Effector memory CD8-positive, alpha-beta T cell (primary cell): ENCODE measurements around the gene CPNE5.

Source experiments
- ATAC-seq: fragments of 150-1000 bp; cut with Tn5 transposase; replicated peaks from 2 replicates; pipeline ENCODE4 v1.10.0; 2021; ENCODE audit warnings: mild to moderate bottlenecking, moderate library complexity
- DNase-seq, 3 experiments: peaks; one replicate each; pipeline ENCODE4 v3.0.0; 2021
- H3K27ac Mint-ChIP-seq, 2 donors: one replicate each; pipeline ENCODE4 v1.8.0; 2022; ENCODE audit warnings: mild to moderate bottlenecking in 2 of 2, mixed read lengths in 2 of 2, moderate library complexity in 2 of 2
- H3K27me3 Mint-ChIP-seq, 2 donors: one replicate each; pipeline ENCODE4 v1.8.0; 2022; ENCODE audit warnings: mixed read lengths in 2 of 2
- H3K36me3 Mint-ChIP-seq: one replicate; pipeline ENCODE4 v1.8.0; 2022; ENCODE audit warnings: mild to moderate bottlenecking, moderate library complexity, mixed read lengths; ENCODE audit not compliant: insufficient read depth
- H3K4me1 Mint-ChIP-seq, 2 donors: one replicate each; pipeline ENCODE4 v1.8.0; 2022; ENCODE audit warnings: low read depth in 2 of 2, mixed read lengths in 2 of 2
- H3K4me3 Mint-ChIP-seq, 2 donors: one replicate each; pipeline ENCODE4 v1.8.0; 2022; ENCODE audit warnings: mild to moderate bottlenecking in 2 of 2, mixed read lengths in 2 of 2, moderate library complexity in 2 of 2
- H3K9me3 Mint-ChIP-seq, 2 donors: one replicate each; pipeline ENCODE4 v1.8.0; 2022; ENCODE audit warnings: mixed read lengths in 2 of 2

CPNE5 gene

DNA sequence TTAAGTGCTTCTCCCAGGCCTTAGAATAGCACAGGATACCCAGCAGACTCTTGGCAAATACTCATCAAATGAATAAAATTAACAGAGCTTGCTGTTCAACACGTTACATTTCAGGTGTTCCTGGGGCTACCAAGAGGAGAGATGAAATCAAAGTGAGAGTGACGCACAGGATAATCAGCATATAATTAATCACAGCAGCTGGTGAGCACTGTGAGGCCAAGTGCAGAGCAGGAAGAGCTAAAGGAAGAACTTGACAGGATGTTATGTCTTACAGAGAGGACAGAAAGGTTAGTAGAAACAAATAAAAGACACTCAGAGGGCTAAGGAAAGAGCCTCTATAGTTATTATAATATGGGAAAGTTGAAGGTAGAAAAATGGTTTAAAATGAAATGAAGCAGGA lies 26.6 kb upstream of the CPNE5 start:
- no peak overlapping the region for H3K4me3 Mint-ChIP-seq
- peaks cover 26 to 50% of the 10 kb centered on the region in 2 donors for H3K4me1 Mint-ChIP-seq
- H3K27me3 Mint-ChIP-seq: no peaks in the 10 kb centered on the region
- no peak for ATAC-seq
- peak overlapping the region in 1 of 2 donors; percentile 70 for H3K27ac Mint-ChIP-seq
- H3K36me3 Mint-ChIP-seq: peaks cover 35% of the 10 kb centered on the region
- DNase-seq: no peak
- H3K9me3 Mint-ChIP-seq: no peaks in the 10 kb centered on the region

DNA sequence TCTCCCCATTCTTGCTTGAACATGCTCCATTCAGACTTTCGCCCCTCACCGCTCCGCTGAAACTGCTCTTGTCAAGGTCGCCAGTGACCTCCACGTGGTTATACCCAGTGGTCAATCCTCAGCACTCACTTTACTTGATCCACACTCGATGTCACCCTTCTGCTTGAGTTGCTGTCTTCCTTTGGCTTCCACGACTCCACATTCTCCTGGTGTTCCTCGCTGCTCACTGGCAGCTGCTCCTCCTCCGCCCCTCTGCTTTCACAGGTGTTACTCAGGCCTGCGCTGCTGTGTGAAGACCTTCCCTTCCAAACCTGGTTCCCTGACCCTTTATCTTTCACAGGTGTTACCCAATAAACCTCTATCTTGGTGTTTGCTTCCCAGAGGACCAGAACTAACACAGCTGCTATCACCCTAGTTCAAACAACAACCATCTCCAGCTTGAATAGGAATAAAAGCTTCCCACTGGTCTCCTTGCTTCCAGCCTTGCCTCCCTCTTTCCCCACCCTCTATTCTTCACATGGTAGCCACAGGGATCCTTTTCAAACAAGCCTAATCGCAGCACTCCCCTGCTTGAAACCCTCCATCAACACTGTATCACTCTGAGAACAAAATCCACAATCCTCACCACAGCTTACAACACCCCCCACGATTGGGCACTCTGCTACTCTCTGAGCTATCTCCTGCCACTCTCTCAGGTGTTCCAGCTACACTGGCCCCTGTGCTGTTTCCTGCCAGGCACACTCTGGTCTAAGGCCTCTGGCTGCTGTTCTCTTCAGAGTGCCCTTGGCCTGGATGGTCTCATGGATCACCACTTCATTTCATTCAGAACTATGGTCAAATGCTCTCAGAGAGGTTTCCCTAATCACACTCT lies 24.7 kb upstream of the CPNE5 start:
- Mint-ChIP-seq H3K27ac (peak overlapping the region in 1 of 2 donors; percentile 33), H3K9me3 (no peaks in the 10 kb centered on the region), H3K4me3 (no peak overlapping the region), H3K4me1 (peaks cover 21 to 43% of the 10 kb centered on the region in 2 donors), H3K36me3 (peaks cover 27% of the 10 kb centered on the region), H3K27me3 (no peaks in the 10 kb centered on the region)
- no peak for ATAC-seq
- DNase-seq: no peak

DNA sequence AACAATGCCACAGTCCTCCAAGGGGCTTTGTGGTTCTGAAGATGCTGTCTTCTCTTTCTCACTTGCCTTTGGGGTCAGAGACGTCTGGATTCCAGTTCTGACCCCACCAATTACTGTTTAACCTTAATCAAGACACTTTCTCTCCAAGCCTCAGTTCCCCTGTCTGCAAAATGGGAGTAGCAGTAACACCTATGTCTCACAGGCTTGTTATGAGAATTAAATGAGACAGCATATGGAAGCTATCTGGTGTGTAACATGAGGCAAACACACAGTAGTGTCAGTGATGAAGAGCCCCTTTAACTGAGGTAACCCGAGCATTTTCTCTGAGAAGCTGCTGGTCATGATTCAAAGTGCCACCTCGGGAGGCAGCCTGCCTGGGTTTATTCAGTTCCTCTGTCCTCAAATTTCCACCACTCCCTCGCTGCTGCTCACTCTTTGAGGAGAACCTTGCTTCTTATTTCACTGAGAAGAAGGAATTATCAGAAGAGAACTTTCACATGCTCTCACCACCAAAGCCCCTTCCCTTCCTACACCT lies 23.7 kb upstream of the CPNE5 start:
- Mint-ChIP-seq H3K4me1 (peaks cover 26 to 38% of the 10 kb centered on the region in 2 donors), H3K36me3 (peaks cover 19% of the 10 kb centered on the region), H3K27ac (no peak overlapping the region), H3K27me3 (no peaks in the 10 kb centered on the region), H3K9me3 (no peaks in the 10 kb centered on the region), H3K4me3 (no peak overlapping the region)
- DNase-seq (no peak), ATAC-seq (no peak)

DNA sequence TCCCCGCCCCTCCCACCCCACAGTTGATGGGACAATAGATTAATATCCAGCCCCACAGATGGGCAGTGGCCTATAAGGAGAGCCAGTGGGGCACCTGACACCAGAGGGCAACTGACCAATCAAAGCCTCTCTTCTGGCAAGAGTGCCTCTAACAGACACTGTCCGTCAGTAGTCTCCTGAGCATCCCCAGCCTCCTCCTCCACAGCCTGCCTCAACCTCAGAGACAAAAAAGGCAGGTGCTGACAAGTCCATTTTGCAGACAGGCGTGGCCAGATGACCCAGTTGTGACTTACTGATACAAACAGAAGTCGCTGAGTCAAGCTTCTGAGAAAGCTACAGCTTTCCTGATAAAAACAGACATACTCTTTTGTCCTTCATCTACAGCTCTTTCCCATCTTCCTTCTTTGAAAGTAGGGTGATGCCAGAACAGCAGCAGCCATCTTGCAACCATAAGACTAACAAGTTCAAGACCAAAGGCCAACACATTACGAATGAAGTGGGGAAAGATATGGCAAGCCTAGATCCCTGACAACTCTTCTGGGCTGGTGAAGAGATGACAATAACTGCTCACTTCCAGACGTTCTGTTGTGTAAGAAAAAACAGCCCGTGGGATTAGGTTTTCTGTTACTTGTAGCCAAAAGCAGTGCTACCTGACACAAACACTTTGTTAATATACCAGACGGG lies 23.1 kb upstream of the CPNE5 start:
- Mint-ChIP-seq H3K4me1 (peaks cover 21 to 32% of the 10 kb centered on the region in 2 donors), H3K27me3 (no peaks in the 10 kb centered on the region), H3K36me3 (peaks cover 17% of the 10 kb centered on the region), H3K27ac (no peak overlapping the region), H3K9me3 (no peaks in the 10 kb centered on the region), H3K4me3 (no peak overlapping the region)
- DNase-seq: no peak
- ATAC-seq: no peak

DNA sequence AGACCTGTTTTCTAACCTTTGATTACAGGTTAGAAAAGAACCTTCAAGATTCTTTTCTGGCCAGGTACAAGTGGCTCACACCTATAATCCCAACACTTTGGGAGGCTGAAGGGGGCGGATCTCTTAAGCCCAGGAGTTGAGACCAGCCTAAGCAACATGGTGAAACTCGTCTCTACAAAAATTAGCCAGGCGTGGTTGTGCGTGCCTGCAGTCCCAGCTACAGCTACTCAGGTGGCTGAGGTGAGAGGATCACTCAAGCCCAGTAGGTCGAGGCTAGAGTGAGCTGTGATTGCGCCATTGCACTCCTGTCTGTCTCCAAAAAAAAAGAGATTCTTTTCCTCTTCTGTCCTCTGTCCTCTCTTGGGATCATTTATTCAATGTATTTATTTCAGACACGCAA lies 20.9 kb upstream of the CPNE5 start:
- Mint-ChIP-seq H3K27me3 (no peaks in the 10 kb centered on the region), H3K4me1 (peaks cover 16 to 17% of the 10 kb centered on the region in 2 donors), H3K36me3 (peaks cover 16% of the 10 kb centered on the region), H3K4me3 (no peak overlapping the region), H3K27ac (no peak overlapping the region), H3K9me3 (no peaks in the 10 kb centered on the region)
- DNase-seq (no peak), ATAC-seq (no peak)

DNA sequence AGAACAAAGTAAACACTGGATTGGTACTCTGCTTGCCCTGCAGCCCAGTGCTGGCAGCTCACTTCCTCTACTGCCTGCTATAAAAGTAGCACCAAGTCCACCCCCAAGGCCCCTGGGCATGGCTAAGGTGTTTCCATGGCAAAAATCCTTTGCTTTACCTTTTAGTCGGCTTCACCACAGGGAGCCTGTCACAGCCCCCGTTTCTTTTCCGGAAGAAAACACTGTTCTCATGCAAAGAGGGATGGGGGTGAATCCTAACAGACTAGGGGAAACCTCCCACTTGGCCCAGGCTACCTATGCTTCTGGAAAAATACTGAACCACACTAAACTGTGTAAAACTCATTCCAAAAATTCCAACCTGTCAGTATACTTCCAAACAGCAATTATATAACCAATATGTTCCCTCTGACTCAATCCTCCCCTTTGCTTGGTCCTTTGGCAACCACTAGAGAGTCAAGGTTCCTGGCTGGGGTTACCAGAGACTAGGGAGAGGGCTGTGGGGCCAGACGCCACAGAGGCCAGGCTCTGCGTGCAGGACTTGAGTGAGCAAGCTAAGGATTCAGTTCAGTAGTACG lies 19.2 kb upstream of the CPNE5 start:
- Mint-ChIP-seq H3K36me3 (peaks cover 15% of the 10 kb centered on the region), H3K4me3 (no peak overlapping the region), H3K27me3 (no peaks in the 10 kb centered on the region), H3K9me3 (no peaks in the 10 kb centered on the region), H3K4me1 (peaks cover 7 to 8% of the 10 kb centered on the region in 2 donors), H3K27ac (peak overlapping the region in 1 of 2 donors; percentile 11)
- DNase-seq (no peak), ATAC-seq (no peak)

DNA sequence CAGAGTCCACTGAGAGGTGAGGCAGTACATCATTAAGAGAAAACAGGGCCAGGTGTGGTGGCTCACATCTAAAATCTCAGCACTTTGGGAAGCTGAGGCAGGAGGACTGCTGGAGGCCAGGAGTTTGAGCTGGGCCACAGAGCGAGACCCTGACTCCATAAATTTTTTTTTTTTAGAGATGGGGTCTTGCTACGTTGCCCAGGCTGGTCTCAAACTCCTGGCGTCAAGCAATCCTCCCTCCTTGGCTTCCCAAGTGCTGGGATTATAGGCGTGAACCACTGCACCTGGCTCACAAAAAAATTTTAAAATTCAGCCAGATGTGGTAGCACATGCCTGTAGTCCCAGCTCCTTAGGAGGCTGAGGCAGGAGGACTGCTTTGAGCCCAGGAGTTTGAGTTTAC lies 18.1 kb upstream of the CPNE5 start:
- Mint-ChIP-seq H3K4me3 (no peak overlapping the region), H3K4me1 (peaks cover 5 to 8% of the 10 kb centered on the region in 2 donors), H3K27ac (no peak overlapping the region), H3K27me3 (no peaks in the 10 kb centered on the region), H3K36me3 (peaks cover 14% of the 10 kb centered on the region), H3K9me3 (no peaks in the 10 kb centered on the region)
- DNase-seq (no peak), ATAC-seq (no peak)

DNA sequence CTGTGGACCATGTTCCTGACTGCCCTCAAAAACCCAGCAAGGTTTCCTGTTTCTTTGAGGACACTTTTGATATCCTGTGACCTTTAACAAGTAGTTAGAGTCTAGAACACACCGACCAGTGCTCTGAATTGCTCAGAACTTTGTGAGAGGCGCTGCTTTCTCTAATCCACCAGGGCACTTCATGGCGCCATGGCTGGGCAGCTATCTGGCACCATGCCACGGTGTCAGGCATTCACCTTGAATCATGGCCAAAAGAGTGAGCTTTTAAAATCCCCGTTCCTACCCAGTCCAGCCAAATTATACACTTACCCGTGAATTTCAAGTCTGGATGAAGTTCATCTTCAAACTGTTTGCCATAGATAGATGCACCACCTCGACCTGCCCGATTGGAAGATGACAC lies 17.0 kb upstream of the CPNE5 start:
- Mint-ChIP-seq H3K4me3 (no peak overlapping the region), H3K4me1 (peaks cover 5 to 6% of the 10 kb centered on the region in 2 donors), H3K27ac (no peak overlapping the region), H3K36me3 (peaks cover 14% of the 10 kb centered on the region), H3K9me3 (no peaks in the 10 kb centered on the region), H3K27me3 (no peaks in the 10 kb centered on the region)
- ATAC-seq: no peak
- DNase-seq: no peak

DNA sequence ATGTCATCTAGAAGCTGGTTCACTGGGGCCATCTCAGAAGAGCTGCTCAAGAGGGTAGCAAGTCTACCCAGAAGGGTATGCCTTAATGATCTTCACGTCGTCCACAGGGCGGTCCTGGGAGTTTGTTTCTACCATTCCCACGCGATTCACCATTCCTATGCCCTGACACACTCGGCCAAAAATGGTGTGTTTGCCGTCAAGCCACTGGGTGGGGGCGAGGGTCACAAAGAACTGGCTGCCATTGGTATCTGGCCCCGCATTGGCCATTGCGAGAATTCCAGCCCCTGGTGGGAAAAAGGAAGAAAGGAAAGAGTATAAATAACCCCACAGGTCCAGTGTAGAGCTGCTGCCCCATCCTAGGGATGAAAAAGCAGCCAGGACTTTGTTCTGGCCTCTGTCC lies 16.5 kb upstream of the CPNE5 start:
- ATAC-seq (no peak), DNase-seq (no peak)
- H3K9me3 Mint-ChIP-seq: peaks cover 0 to 2% of the 10 kb centered on the region in 2 donors
- H3K27ac Mint-ChIP-seq: no peak overlapping the region
- peaks cover 14% of the 10 kb centered on the region for H3K36me3 Mint-ChIP-seq
- H3K27me3 Mint-ChIP-seq: no peaks in the 10 kb centered on the region
- no peak overlapping the region for H3K4me3 Mint-ChIP-seq
- H3K4me1 Mint-ChIP-seq: peaks cover under 1 to 5% of the 10 kb centered on the region in 2 donors

DNA sequence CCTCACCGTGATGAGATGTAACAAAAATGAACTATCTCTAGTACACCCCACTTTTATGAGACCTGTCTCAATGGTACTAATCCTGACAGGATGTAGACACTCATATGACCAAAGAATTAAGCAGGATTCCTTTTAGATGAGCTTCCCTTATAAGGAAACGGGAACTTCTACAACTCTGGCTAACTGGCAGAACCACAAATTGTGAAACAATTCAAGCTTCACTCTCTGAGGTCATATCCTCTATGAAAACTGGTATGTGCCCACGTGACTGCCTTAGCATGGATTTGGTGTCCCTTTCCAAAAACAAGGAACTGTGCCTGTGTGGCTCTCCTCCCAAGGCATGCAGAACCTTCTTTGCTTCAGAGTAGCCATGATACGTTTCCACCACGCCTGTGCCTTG lies 14.1 kb upstream of the CPNE5 start:
- no peak for ATAC-seq
- H3K36me3 Mint-ChIP-seq: peaks cover 12% of the 10 kb centered on the region

DNA sequence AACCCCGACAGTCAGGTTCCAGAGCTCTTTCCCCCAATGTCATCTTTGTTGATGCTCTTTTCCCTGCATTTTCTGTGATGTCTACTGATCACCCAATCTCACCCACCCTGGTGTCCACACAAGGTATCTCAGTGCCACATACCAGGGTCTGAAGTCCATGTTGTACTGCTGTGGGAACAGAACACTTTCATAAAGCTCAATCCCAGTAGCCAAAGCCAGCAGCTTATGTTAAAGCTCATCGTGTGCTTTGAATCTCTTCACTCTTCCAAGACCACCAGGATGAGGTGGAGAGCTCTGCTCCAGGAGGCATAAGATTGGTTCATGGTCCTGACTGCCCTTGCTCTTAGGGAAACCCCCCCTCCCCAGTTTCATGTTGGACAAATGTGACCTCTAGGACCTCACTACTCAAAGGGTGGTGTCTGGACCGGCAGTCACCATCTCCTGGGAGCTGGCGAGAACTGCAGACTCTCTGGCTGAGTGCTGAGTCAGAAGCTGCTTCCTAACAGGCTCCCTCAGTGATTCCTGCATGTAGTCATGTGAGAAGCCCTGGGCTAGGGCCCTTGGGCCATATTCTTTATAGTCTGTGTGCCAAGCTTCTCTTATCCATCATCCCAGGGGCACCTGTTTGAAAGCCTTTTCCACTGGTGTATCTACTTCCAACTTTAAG lies 13.4 kb upstream of the CPNE5 start:
- H3K9me3 Mint-ChIP-seq: peaks cover 3 to 10% of the 10 kb centered on the region in 2 donors
- no peak overlapping the region for H3K4me3 Mint-ChIP-seq
- H3K27me3 Mint-ChIP-seq: no peaks in the 10 kb centered on the region
- H3K36me3 Mint-ChIP-seq: peaks cover 8% of the 10 kb centered on the region
- ATAC-seq: no peak
- H3K4me1 Mint-ChIP-seq: peaks cover 0 to 5% of the 10 kb centered on the region in 2 donors
- no peak overlapping the region for H3K27ac Mint-ChIP-seq
- DNase-seq: no peak

More for the DNA sequence above, 14.1 kb upstream of the CPNE5 start:
- Mint-ChIP-seq H3K4me3 (no peak overlapping the region), H3K27ac (peak overlapping the region in 1 of 2 donors; percentile 4), H3K9me3 (peaks cover 3 to 10% of the 10 kb centered on the region in 2 donors), H3K4me1 (peaks cover under 1 to 5% of the 10 kb centered on the region in 2 donors), H3K27me3 (no peaks in the 10 kb centered on the region)
- no peak for DNase-seq

DNA sequence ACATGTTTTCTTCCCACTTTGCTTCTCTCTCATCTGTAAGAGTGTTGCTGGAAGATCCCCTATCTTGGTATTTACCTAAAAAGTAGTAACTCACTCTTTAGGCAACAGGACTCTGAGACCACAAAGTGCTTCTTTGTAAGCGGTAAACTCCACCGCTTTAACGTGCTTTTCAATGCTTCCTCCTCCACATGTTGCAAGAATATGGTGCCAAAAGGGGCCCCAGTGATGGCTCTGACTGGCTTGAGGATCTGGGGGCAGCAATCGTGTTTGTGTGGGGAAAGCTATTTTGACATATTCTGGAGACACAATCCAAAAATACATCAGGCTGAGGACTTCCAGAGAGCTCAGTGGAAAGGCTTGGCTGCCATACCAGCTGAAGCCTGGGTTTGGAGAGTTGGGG lies 12.4 kb upstream of the CPNE5 start:
- ATAC-seq: no peak
- H3K27ac Mint-ChIP-seq: peak overlapping the region in 1 of 2 donors; percentile 67
- H3K9me3 Mint-ChIP-seq: peaks cover 3 to 10% of the 10 kb centered on the region in 2 donors
- peaks cover 0 to 5% of the 10 kb centered on the region in 2 donors for H3K4me1 Mint-ChIP-seq
- H3K36me3 Mint-ChIP-seq: peaks cover 6% of the 10 kb centered on the region
- H3K4me3 Mint-ChIP-seq: no peak overlapping the region
- H3K27me3 Mint-ChIP-seq: no peaks in the 10 kb centered on the region
- no peak for DNase-seq

DNA sequence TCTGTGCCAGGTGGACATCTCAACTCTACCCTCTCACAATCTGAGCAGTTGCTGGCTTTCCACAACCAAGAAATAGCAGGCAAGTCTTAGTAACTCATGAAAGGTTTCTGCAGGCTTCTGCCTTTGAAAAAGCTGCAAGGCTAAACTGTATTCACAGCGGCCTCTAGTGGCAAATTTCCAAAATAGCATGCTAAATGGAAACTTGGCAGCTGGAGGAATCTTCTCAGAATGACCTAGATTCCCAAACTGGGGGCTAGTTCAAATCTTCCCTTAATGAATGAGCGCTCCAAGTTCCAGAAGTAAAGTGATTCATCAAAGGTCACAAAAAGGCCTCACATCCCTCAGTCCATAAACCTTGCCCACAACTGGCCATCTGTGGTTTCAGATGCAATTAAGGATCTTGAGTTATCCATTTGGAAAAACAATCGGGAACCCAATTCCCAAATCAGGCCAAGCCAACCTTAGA lies 11.9 kb upstream of the CPNE5 start:
- Mint-ChIP-seq H3K4me1 (peaks cover 0 to 5% of the 10 kb centered on the region in 2 donors), H3K27me3 (no peaks in the 10 kb centered on the region), H3K36me3 (peaks cover 6% of the 10 kb centered on the region), H3K27ac (no peak overlapping the region), H3K4me3 (no peak overlapping the region), H3K9me3 (peaks cover 3 to 10% of the 10 kb centered on the region in 2 donors)
- ATAC-seq (peak; percentile 16), DNase-seq (peak; percentile 19 to 39 (median 24))
